IPS-NIHi11 (cell line): Measurements from ENCODE around the gene ATP8A2.
A peak's percentile ranks its signal among the peaks of the same experiment; 100 is the strongest.

Source experiments
- DNase-seq: peaks from one replicate; pipeline ENCODE4 v3.0.0; 2012; ENCODE audit warnings: mixed read lengths, low spot score

Gene ATP8A2

GRCh38 chr13:25731037-25731436 lies 359.3 kb downstream of the ATP8A2 start:
- DNase-seq, result no peak

GRCh38 chr13:25731536-25731935 lies 359.8 kb downstream of the ATP8A2 start:
- DNase-seq, result no peak

- no peak for DNase-seq
These were observed 360.5 kb downstream of the ATP8A2 start for GRCh38 chr13:25732111-25732865.

DNA sequence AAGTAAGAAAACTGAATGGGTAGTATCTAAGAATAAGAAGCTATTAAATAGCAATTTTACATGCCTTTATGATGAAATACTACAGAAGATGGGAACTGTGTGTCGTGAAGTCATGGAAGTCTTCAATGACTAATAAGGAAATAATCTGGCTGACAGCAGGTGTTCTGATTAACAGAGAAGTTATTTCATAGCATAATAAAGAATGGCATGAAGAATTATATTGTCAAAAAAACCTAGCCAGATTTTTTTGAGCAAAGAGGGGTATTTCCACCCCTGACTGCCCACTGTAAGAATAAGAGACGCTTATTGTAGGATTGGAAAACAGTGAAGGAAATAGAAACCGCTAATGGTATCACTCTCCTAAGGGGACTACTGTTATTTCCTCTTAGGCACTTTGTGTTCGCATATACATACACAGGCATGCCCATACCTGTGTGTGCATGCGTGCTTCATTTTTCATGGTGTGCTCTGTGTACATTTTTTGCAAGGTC lies 361.3 kb downstream of the ATP8A2 start:
- DNase-seq, result no peak

GRCh38 chr13:25733696-25734435 lies 362.1 kb downstream of the ATP8A2 start:
- no peak for DNase-seq

GRCh38 chr13:25738342-25739196 lies 366.8 kb downstream of the ATP8A2 start:
- DNase-seq, result no peak

- no peak for DNase-seq
These were observed 367.6 kb downstream of the ATP8A2 start for GRCh38 chr13:25739376-25739775.

DNA sequence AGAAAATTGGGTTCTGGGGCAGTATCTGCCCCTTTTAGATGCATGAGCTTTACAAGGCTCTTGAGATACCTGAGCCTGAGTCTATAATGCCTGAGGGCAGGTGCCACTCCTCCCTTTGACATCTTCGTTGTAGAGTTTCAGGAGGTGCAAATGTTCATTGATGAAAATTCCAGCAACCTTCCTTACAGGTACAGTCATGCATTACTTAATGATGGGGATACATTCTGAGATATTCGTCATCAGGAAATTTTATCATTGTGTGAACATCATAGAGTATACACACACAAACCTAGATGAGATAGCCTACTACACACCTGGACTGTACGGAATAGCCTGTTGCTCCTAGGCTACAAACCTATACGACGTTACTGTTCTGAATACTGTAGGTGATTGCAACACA lies 370.0 kb downstream of the ATP8A2 start:
- DNase-seq, result no peak

GRCh38 chr13:25742220-25742619 lies 370.4 kb downstream of the ATP8A2 start:
- DNase-seq, result no peak

DNA sequence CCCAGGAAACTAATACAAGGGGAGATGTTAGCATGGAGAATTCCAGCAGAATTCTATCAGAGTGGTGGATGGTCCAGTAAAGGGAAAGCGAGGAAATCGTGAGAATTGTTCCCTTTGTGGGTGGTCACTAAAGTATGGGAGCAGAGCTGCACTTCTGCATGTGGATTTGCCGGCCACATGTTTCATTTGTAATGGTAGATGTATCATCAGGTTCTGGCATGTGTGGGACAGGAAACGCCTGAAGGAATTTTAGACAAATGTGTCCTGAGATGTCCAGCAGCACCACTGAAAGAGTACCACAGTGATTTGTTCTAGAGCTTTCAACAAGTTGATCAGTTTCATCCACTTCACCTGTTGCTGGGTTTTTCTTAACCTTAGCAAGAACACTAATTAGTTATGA lies 371.6 kb downstream of the ATP8A2 start:
- no peak for DNase-seq

- DNase-seq, result no peak
These were observed 372.4 kb downstream of the ATP8A2 start for GRCh38 chr13:25744178-25744577.

DNA sequence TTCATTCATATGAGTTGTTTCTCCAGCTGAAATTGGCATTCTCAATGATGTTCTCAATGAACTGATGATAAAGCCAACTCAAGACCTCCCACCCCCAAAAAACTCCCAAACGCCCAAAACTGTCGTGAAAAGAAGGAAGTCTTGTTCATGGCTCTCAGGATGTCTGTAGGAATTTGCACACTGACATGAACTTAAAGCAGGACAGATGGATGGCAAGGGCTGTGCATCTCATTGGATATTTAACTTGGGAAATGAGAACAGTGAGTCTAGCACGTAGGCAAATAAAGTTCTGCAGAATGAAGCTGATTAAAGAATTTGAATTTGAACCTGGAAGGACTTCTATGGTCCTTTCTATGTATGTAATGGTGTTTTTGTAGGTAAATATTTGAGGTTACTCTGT lies 374.4 kb downstream of the ATP8A2 start:
- DNase-seq, result no peak

DNA sequence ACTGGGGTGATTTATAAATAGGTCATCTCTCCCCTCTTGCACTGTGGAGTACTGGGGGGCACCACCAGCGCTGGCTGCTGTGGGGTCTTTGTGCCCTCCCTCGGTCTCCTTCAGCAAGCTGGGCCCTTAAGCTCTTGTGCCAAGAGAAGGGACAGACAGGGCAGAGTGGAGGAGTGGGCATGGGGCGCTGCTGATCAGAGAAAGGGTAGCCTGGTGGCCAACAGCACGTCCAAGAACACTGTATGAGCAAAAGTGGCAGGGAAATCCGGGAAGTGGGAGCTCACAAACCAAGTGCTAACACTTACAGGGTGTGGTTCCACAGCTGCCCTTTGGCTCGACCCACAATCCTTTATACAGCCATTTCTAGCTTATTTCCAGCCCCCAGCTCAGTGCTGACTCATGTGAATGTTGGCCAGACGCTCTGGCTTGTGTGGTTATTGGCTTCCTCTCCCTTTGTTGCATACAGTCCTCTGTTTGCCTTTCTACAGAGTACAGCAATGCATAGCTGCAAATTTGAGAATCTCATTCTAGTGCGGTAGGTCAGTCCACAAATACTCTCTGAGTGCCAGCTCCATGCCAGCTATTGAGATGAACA lies 381.3 kb downstream of the ATP8A2 start:
- DNase-seq, result no peak

DNA sequence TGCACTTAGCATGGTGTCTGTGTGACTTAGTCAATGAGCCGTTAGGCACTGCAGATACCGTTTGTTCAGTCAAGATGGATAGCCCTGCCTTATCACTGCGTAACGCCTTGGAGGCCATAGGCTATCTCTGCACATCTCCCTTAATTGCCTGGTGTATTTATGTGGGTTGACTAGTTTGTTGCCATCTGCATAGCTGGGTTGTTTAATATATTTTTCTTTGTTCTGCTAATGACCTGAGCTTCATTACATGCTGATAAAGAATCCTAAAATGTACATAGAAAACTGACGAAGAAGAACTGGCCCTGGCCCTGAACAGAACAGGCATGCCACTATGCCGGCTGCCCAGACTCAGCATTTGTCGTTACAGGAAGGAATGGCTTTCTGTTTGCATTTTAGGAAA lies 382.2 kb downstream of the ATP8A2 start:
- no peak for DNase-seq

GRCh38 chr13:25756251-25756650 lies 384.5 kb downstream of the ATP8A2 start:
- DNase-seq, result no peak

DNA sequence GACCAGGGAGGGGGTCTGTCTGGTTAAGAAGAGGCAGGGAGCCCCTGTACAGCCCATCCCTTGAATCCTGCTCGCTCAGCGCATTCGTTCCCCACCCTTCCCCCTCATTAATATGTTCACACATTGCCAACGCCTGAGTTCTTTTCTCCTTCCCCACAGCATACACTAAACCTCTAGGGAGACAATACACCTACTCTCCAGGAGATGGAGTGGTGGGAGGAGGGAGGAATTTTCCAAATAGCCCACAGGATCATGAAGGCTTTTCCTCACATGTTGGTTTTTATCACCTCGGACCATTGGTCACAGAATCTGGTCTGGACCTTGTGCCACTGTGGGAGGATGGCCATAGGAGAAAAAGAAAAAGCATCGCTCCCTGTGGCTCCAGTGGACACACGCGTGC lies 385.1 kb downstream of the ATP8A2 start:
- peak; percentile 45 for DNase-seq

DNA sequence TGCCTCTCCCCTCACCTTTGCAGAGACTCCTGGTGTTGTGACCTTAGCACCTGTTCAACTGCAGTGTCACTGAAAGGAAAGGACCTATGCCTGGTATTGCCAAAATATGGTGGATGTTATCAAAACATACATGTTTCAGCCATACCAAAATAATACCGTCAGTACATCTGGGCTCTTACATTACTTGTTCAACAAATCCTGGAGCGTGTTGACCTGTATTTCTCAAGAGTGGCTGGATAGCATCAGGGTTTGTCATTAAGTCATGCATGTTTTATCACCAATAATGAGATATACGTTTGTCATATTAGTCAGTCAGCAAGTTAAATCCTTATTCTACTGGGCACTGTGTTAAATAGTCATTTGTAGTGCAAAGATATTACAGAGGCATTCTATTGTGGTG lies 389.3 kb downstream of the ATP8A2 start:
- DNase-seq, result no peak

DNA sequence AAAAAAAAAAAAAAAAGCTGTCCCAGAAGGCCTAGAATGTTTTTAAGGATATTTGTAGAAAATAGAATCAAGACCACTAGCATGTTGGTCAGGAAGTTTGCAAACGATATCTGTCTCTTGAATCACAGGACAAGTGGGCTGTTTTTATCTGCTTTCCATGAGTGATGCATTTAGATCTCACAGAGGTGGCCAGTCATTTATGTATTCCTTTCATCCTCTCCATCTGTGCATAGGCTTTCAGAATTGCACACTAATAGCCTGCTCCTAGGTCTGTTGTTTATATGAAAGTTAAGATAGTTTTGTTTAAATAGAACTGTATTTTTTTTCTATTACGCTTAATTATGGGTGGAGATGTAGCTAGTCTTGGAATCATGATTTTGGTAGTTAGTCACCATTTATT lies 390.5 kb downstream of the ATP8A2 start:
- DNase-seq, result no peak

DNA sequence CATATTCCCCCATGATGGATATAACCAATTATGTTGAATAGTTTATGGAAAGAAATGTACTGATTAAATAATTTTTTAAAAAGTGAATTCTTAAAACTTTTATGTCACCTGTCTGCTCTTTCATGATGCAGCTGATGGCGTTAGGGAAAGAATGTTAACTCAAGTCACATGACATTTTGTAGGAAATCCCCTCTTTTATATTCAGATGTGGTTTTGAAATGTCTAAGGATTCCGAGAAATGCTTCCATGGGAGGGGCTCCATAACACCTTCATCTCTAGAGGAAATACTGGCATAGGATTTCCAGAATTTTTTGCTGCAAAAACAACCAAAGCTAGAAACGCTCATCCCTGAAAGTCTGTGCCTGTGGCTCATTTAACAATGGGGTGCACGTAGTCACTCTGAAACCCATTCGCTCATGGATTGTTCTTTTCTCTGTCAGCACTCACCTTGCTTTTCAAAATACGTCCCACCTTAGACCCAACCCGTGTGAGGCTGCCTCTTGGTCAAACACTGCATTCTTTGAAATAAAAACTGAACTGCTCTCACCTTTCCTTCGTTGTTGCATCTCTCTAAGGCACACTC lies 391.1 kb downstream of the ATP8A2 start:
- no peak for DNase-seq

DNA sequence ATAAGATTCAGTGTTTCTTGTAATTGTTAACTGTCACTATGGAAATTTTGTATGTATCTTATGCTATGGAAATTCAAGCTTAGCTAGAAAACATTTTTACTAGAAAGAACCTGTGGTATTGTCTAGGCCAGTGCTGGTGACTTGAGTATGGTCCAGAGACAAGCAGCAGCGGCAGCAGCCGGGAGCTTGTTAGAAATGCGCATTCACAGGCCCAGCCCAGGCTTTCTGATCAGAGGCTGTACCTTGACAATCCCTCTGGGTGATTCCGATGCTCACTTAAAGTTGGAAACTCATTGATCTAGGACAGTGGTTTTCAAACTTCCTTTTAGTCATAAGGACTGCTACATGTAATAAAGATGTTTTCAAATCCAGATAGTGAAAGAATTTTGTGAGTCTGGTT lies 392.6 kb downstream of the ATP8A2 start:
- DNase-seq, result no peak

- DNase-seq, result no peak
These were observed 393.5 kb downstream of the ATP8A2 start for GRCh38 chr13:25765266-25765665.

GRCh38 chr13:25766576-25766975 lies 394.8 kb downstream of the ATP8A2 start:
- DNase-seq, result no peak
